HL-60 (cell line): ENCODE results near the gene MOCS3.
A peak's percentile ranks its signal among the peaks of the same experiment; 100 is the strongest.

ENCODE experiments used
- DNase-seq, 2 experiments: peaks; one replicate each; pipeline ENCODE4 v3.0.0-alpha.2; 2010 to 2020; ENCODE audit warnings: low read depth in 1 of 2, low spot score in 1 of 2
- H3K27ac ChIP-seq: fragments of 250-450 bp; sonication (Bioruptor Pico); replicated peaks from 2 replicates; pipeline ENCODE4 v1.5.1; 2020; ENCODE audit warnings: mild to moderate bottlenecking, moderate library complexity
- H3K27me3 ChIP-seq: fragments of 250-450 bp; sonication (Bioruptor Pico); 2 replicates; pipeline ENCODE4 v1.5.1; 2021; ENCODE audit warnings: mild to moderate bottlenecking, moderate library complexity; ENCODE audit not compliant: insufficient read depth, poor library complexity, severe bottlenecking
- H3K4me3 ChIP-seq: replicated peaks from 2 replicates; pipeline ENCODE4 v1.5.1; 2011; ENCODE audit warnings: mild to moderate bottlenecking, control low read depth, low read length; ENCODE audit not compliant: insufficient read depth
- CTCF ChIP-seq: IDR thresholded peaks from one replicate; pipeline ENCODE4 v1.5.1; 2011; ENCODE audit warnings: low read length, control low read depth, inconsistent platforms; ENCODE audit not compliant: insufficient read depth
- GABPA ChIP-seq: IDR thresholded peaks from 2 replicates; pipeline ENCODE4 v1.6.1; 2012; ENCODE audit warnings: low read depth
- POLR2AphosphoS5 ChIP-seq: IDR thresholded peaks from 2 replicates; pipeline ENCODE4 v1.6.1; 2012; ENCODE audit warnings: low read depth
- REST ChIP-seq: IDR thresholded peaks from 2 replicates; pipeline ENCODE4 v1.6.1; 2012; ENCODE audit warnings: low read depth; ENCODE audit not compliant: insufficient replicate concordance
- SPI1 ChIP-seq: IDR thresholded peaks from 2 replicates; pipeline ENCODE4 v1.6.1; 2012; ENCODE audit warnings: low read depth, mild to moderate bottlenecking, borderline replicate concordance

The MOCS3 gene

GRCh38 chr20:50928469-50928868 lies 30.1 kb upstream of the MOCS3 start:
- DNase-seq, result no peak
- no peaks in the 10 kb centered on the region for H3K27me3 ChIP-seq
- H3K4me3 ChIP-seq, result peak overlapping the region; percentile 80
- H3K27ac ChIP-seq, result no peak overlapping the region
- peak; percentile 3 for TF ChIP-seq CTCF
- TF ChIP-seq POLR2AphosphoS5, result no peak

GRCh38 chr20:50929299-50930138 lies 29.1 kb upstream of the MOCS3 start:
- peak; percentile 88 to 95 for DNase-seq
- H3K4me3 ChIP-seq, result peak overlapping the region; percentile 80
- H3K27ac ChIP-seq, result peak overlapping the region; percentile 89
- no peaks in the 10 kb centered on the region for H3K27me3 ChIP-seq
- TF ChIP-seq GABPA (no peak), CTCF (peak; percentile 94), REST (no peak), POLR2AphosphoS5 (peak; percentile 31), SPI1 (peak; percentile 60; the same call in 1 of the 2 replicates)

GRCh38 chr20:50930139-50930975 lies 28.3 kb upstream of the MOCS3 start:
- DNase-seq, result no peak
- Histone ChIP-seq H3K27ac (peak overlapping the region; percentile 89), H3K27me3 (no peaks in the 10 kb centered on the region), H3K4me3 (peak overlapping the region; percentile 80)
- TF ChIP-seq REST (no peak), POLR2AphosphoS5 (no peak)

GRCh38 chr20:50930976-50931305 lies 27.7 kb upstream of the MOCS3 start:
- TF ChIP-seq CTCF (no peak), GABPA (no peak), POLR2AphosphoS5 (no peak), REST (no peak), SPI1 (no peak)
- no peak for DNase-seq
- peak overlapping the region; percentile 99 for H3K27ac ChIP-seq
- H3K27me3 ChIP-seq, result no peaks in the 10 kb centered on the region
- H3K4me3 ChIP-seq, result peak overlapping the region; percentile 41
